ENCODE measurements around the gene CUEDC2.

Gene CUEDC2, protein sequence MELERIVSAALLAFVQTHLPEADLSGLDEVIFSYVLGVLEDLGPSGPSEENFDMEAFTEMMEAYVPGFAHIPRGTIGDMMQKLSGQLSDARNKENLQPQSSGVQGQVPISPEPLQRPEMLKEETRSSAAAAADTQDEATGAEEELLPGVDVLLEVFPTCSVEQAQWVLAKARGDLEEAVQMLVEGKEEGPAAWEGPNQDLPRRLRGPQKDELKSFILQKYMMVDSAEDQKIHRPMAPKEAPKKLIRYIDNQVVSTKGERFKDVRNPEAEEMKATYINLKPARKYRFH

DNA sequence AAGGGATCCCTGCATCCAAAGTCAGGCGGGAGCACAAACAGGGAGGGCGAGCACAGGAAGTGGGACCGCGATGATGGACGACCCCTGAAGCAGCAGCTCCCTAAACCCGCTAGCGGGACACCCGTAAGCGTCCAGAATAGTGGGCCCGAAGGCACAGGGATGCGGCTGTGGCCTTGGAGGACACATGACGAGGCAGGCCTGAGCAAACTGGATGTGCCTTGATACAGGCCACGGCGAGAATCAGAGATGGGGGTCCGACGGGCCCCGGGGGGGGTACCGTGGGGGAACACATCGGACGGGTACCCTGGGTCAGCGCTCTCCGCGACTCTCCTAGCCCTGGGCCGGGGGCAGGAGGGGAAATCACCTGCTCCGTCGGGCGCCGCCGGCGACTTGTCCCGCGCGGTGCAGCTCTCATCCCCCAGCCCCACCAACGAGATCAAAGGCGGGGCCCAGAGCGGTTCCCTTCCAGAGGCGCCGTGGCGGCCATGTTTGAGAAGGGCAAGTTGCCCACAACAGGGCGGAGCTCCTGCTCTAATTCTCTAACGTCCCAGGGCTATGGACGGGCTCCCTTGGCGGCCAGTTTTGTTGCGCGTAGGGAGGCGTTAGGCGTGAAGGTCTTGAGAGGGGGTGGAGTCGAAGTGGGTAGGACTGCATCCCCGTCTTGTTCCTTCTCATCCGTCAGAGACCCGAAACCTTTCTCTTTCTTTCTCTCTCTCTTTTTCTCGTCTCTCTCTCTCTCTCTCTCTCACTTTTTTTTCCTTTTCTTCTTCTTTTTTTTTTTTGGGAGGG lies at the start of gene CUEDC2:
CUEDC2 (minus strand) TSS at position 413 of the 789 bp plus-strand sequence. CDS start 7,386 bp downstream, outside the sequence.
- peak; percentile 99 for DNase-seq

DNA sequence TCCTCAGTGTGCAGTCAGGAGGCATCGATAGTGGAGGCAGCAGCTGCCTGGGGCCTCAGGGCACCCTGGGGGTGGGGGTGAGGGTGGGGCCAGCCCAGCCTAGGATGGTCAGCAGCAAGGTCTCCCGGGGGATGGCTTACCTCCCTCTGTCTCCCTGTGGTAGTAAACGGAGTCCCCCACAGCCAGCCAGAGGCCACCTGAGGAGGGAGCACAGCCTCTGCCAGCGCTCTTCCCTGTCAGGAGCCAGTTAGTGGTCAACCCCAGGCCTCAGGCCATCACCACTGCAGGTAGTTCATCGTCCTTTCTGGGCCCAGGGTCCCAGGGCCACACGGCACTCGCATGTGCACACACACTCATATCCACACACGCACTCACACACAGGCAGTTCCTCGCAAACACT lies 48.0 kb upstream of the CUEDC2 start:
- DNase-seq: no peak

DNA sequence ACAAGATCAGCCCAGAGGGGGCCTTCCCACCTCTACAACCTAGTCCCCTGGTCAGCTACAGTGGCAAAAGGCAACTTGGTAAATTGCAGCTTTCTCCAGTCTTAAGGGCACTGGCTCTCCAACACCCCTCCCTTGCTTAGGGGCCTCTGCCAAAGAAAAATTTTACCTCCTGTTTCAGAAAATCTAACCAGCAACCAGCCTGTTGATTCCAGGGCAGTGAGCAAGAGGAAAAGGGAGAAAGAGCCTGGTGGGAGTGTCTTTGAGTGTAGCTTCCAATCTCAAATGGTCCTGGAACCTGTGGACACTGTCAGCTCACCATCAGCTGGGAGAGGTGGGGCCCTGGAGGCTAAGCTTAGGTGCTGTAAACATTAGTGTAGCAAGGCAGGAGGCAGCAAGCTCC lies 47.3 kb upstream of the CUEDC2 start:
- no peak for DNase-seq

DNA sequence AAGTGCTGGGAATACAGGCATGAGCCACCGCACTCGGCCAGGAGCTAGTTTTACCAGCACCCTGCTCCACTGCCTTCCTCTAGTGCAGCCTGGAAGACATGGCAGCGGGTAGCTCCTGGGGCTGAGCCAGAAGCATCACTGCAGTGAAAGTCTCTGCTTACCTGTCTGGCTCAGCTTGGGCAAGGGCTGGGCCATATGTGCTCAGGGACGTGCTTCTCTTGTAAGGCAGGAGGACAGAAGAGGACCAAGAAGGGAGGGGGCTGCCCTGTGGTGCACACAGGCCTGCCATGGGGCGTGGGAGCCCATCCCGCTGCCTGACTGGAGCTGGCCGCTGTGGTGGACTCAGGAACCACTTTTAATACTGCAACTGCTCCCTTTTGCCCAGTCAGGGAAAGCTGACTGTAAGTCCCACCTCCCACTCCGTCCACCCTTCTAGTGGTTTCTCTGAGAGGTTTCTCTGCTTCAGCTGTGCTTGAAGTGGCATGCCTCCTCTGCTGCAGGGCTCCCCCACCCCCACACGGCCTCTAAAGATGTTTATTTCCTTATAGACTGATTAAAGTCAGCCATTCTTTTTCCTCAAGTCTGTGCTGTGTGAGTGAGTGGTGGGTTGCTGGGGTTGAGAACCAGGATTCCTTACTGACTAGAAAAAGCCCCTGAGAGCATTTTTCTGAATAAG lies 44.2 kb upstream of the CUEDC2 start:
- DNase-seq: no peak

DNA sequence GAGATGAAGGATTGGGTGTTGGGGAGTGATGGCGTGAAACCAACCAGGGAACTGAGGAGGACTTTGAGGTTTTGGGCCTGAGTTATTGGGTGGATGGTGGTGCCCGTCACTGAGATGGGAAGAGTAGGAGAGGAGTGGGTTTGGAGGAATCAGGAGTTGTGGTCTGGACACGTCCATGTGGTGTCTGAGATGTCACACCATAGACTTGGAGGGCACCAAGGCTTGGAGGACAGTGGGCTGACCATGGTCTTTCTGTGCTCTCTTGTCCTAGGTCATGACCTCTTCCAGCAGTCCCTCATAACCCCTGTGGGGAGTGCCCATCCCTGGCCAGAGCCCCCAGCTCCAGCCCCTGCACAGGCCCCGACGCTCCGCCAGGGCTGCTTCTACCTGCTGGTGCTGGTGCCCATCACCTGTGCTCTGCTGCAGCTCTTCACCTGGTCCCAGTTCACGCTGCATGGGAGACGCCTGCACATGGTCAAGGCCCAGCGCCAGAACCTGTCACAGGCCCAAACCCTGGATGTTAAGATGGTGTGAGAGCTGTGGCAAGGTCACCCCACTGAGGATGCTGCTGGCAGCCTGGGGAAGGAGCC lies 43.2 kb upstream of the CUEDC2 start:
- DNase-seq: no peak

DNA sequence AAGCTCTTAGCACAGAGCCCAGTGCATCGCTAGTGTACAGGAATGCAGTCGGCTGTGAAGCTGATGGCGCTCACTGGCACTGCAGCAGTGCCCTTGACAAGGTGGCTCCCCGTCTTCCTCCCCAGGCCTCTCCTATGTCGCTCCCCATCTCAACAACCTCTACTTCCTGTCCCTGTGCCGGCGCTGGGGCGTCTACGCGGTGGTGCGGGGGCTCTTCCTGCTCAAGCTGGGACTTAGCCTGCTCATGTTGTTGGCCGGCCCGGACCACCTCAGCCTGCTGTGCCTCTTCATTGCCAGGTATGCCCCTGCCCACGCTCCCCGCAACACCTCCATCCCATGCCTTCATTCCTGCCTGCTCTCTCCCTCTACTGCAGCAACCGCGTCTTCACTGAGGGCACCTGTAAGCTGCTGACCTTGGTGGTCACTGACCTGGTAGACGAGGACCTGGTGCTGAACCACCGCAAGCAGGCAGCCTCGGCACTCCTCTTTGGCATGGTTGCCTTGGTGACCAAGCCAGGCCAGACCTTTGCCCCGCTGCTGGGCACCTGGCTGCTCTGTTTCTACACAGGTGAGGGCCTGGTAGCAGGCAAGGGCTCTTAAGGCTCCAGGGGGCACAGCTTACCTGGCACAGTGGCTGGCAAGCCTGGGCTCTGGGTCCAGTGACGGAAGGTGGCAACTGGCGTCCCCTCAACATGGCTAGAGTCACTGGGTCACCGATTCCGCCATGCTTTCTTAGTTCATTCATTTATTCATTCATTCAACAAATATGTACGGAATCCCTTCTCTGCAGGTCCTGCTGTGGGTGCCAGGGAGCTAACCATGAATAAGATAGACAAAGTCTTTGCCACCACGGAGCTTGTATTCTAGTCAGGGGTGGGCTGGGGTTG lies 41.3 kb upstream of the CUEDC2 start:
- peak; percentile 34 for DNase-seq

DNA sequence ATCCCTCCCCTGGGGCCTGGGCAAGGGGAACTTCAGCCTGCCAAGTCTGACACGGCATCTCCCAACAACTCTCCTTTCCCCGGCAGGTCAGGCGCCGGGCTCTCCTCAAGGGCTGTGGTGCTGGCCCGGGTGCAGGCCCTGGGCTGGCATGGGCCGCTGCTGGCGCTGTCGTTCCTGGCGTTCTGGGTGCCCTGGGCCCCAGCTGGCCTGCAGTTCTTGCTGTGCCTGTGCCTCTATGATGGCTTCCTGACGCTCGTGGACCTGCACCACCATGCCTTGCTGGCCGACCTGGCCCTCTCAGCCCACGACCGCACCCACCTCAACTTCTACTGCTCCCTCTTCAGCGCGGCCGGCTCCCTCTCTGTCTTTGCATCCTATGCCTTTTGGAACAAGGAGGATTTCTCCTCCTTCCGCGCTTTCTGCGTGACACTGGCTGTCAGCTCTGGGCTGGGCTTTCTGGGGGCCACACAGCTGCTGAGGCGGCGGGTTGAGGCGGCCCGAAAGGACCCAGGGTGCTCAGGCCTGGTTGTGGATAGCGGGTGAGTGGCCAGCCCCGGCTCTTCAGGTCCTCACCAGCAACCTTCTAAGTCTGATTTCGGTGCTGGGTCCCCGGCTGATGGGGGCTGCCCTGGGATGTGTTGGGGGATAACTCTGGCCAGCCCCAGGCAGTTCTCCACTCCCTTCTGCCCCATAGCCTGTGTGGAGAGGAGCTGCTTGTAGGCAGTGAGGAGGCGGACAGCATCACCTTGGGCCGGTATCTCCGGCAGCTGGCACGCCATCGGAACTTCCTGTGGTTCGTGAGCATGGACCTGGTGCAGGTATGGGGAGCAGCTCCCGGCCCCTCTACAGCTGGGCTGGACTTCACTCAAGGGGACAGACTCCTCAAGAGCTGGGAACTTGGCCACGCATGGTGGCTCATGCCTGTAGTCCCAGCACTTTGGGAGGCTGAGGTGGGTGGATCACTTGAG lies 38.5 kb upstream of the CUEDC2 start:
- no peak for DNase-seq

DNA sequence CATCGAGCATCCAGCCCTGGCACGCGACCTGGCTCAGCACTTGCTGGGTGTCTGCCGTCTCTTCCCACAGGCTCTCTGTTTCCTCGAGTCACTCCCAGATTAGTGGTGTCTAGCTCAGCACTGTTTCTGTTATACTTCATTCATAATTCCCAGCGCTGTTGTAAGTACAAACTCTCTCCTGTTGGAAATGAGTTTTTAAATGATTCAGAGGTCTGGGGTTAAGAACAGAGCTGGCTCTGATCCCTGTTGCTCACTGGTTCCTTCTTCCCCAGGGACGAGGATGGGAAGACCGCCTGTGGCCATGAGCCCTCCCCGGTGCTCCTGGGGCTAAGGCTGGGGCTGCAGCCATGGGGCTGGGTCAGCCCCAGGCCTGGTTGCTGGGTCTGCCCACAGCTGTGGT lies 36.3 kb upstream of the CUEDC2 start:
- no peak for DNase-seq

DNA sequence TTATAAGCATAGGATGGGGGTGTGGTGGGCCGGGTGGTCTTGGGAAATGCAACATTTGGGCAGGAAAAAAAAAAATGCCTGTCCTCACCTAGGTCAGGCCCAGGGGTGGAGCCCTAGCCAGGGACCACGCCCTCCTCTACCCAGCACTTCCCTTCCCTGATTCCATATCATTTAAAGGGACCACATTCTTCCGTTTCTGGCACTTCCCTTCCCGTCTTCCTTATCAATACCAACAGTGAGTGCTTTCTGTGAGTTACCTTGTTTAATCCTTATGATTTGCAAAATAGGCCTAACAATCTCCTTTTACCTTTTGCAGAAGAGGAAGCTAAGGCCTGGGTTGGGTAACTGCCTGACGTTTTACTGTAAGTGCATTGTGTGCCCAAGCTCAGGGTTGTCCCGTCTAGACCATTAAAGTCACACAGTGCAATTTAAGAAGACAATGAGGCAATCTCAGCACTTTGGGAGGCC lies 35.6 kb upstream of the CUEDC2 start:
- no peak for DNase-seq

DNA sequence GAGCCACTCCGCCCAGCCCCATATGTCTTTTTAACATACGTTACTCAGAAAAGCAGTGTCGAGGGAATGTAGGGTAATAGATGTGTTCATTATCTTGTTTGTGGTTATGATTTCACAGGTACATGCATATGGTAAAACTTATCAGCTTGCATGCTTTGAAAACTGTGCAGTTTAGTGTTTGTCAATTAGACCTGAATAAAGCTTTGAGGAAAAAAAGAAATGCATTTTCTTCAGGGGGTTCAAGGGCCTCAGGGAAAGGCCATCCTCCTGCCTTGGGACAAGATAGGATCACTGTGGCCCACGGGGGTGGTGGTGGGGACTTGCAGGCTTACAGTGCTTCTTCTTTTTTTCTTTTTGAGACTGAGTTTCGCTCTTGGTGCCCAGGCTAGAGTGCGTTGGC lies 34.9 kb upstream of the CUEDC2 start:
- no peak for DNase-seq

DNA sequence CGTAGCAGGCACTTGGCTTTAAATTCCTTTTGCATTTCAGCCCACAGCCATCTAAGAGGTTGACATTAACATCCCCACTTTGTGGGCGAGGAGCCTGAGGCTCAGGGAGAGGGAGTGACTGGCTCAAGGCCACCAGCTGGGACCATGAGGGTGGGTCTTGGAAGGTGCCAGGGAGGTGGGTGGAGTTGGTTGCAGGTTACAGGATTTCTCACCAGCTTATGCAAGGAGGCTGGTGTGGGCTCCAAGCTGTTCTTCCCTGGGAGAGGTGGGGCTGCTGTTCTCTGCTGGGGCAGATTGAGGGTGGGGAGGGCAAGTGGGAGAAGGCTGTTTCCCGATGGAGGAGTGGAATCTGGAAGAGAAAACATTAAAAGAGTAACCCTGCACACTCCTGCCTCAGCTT lies 33.1 kb upstream of the CUEDC2 start:
- DNase-seq: no peak

DNA sequence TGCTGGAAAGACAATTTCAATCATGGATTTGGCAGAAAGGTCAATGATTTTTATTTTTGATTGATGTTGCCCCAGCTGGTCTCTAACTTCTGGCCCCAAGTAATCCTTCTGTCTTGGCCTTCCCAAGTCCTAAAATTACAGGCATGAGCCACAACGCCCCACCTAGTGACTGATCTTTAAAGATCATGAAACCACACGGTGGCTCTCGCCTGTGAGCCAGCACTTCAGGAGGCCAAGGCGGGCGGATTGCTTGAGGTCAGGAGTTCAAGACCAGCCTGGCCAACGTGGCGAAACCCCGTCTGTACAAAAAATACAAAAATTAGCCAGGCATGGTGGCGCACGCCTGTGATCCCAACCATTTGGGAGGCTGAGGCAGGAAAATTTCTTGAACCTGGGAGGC lies 31.6 kb upstream of the CUEDC2 start:
- no peak for DNase-seq

DNA sequence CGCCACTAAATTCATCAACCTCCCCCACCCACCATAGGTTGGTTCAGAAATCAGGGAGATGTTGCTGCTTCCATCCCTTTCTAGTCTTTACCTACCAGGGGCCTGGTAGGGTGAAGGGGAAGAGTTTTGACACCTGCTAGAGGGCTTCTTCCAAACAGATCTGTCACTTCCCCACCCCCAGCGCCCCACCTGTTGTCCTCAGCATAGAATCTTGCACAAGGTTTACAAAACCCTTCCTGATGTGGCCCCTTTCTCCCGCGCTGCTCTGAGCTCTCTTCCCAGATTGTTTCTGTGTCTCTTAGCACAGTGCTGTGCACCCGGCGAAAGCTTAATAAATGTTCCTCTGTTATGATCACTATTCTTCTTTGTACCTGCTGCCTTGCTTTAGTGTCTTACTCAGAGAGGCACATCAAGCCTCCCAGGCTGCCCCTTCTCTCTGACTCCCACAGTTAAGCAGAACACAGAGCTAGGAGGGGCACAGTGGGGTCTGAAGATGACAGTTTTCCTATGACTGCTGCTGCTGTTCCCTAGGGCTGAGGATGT lies 30.2 kb upstream of the CUEDC2 start:
- DNase-seq: no peak

DNA sequence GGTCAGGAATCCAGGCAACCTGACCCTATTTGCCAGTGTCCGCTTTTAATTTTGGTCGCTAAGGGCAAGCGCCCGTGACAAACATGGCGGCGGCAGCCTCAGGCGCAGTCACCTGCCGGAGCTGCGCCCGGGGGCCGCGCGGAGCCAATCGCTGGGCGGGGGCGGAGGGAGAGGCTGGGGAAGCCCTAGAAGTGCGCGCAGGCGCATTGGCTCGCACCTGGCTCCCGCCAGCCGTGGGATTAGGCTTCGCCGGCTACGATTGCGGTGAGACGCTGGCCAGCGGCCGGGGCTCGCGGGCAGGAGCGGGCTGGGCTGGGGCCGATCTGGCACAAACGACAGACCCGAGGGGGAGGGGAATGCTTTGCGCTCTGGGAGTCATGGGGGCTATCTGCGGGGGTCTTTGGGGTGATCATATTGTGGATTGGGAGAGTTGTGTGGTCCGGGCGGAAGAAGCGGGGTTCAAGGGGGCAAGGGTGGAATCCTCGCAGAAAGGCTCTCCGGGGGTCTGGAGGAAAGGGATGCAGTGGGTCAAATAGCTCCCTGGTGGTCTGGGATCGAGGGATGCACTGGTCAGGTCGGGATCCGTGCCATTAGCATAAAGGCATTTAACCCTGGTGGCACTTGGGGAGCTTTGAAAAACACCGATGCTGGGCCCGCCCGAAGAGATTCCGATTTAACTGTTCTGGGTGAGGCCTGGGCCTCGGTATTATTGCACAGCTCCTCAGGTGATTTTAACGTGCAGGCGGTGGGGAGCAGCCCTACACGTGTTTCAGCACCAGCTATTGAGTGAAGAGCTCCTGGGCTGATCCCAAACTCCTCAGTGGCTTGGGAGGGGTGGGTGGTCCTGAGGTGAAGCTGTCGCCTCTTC lies 29.0 kb upstream of the CUEDC2 start:
- peak; percentile 94 for DNase-seq

DNA sequence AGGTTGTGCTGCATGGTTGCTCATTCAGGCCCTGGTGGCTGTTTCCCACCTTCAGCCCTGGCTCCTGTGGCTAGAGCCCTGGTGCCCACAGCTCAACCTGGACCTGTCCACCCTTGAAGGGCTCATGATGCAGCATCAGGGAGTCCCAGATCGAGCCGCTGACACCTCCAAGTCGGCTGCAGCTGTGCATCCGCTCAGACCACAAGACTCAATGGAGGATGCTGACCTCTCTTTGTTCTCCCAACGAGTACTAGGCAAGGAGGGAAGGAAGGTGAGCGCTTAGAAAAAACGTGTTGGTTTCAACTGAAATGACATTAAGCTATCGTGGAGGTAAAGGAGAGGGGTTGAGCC lies 28.4 kb upstream of the CUEDC2 start:
- DNase-seq: no peak

DNA sequence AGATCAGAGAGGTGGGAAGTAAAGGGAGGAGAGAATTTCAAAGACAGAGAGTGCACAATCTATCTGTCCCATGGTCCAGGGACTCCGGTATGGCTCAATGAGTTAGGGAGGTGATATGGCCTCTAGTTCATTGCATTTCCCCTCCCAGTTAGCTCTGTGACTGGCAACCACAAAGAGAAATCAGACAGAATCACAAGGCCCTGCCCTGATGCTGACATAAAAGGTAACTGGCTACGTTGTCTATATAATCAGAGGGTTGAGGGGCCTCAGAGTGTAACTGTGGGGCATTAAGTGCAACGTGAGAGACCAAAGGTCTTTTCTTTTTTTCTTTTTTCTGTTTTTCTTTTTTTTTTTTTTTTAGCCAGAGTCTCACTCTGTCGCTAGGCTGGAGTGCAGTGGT lies 26.3 kb upstream of the CUEDC2 start:
- DNase-seq: no peak

DNA sequence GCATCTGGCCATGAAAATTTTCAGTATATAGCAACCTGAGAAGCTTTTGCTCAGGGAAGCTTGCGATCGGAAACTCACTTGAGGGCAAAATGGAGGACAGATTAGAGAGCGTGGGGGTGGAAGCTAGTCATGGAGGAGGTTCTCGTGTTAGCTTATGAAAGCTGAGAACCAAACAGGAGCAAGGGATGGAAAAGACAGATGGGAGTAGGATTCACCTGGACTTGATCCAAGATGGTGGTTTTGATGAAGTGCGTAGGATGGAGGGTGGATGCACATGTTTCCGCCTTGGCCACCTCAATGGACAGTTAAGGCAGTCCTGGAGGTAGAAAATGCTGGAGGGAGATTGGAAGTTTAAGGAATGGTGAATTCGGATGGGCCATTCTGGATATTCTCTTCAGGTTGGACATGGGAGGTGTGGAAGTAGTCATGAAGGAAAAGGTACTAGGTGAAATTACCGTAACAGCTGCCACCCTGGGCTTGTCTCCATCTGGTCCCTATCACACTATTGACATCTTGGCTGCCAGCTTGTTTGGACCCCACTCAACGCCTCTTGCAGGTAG lies 25.3 kb upstream of the CUEDC2 start:
- DNase-seq: no peak

DNA sequence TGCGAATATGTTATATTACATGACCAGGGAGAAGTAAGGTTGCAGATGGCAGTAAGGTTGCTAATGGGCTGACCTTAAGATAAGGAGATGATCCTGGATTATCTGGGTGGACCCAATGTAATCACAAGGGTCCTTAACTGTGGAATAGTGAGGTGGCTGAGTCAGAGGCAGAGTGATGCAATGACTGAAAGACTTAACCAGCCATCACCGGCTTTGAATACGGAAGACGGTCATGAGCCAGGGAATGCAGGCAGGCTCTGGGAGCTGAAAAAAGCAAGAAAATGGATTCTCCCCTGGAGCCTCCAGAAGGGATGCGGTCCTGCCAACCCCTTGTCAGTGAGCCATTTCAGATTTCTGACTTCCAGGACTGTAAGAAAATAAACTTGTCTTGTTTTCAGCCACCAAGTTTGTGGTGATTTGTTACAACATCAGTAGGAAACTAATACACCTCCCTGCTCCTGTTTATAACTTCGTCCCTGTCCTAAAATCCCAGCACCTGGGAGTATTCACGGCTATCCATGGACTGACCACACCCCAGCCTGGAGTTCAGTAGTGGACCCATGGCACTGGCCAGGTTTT lies 23.6 kb upstream of the CUEDC2 start:
- no peak for DNase-seq

Data from activated T-cell treated with anti-CD3 and anti-CD28 coated beads, Interleukin-2, amount 50 U/mL, for 1 hour (primary cell).